GM23338 (cell line): ENCODE results near the gene RNF152. TPM values are rescaled to one million over a fixed set of nuclear protein-coding genes. Genes with fewer than 3 reads are reported as not detected.

ENCODE experiments used
- ATAC-seq: fragments of 200-7000 bp; cut with Tn5 transposase; 3 replicates; pipeline ENCODE4 v1.9.1; 2020
- DNase-seq: peaks from one replicate; pipeline ENCODE4 v3.0.0-alpha.2; 2015; ENCODE audit warnings: low spot score
- H2AFZ ChIP-seq: fragments of 200-600 bp; sonication (generic); 2 replicates; pipeline ENCODE4 v1.8.0; 2016; ENCODE audit warnings: antibody characterized with exemption, mild to moderate bottlenecking, moderate library complexity
- H3F3A ChIP-seq: fragments of 200-600 bp; sonication (generic); replicated peaks from 2 replicates; pipeline ENCODE4 v1.8.0; 2017; ENCODE audit warnings: antibody characterized with exemption, mixed run types, low read depth
- H3K27ac ChIP-seq: fragments of 200-600 bp; sonication (generic); 2 replicates; pipeline ENCODE4 v1.6.1; 2016; ENCODE audit warnings: low read depth
- H3K27me3 ChIP-seq: fragments of 200-600 bp; sonication (generic); 2 replicates; pipeline ENCODE4 v1.8.0; 2016; ENCODE audit warnings: mild to moderate bottlenecking, mixed run types, moderate library complexity; ENCODE audit not compliant: insufficient read depth
- H3K36me3 ChIP-seq: fragments of 200-600 bp; sonication (generic); 2 replicates; pipeline ENCODE4 v1.8.0; 2016; ENCODE audit warnings: mild to moderate bottlenecking; ENCODE audit not compliant: insufficient read depth
- H3K4me1 ChIP-seq: fragments of 200-600 bp; sonication (generic); 2 replicates; pipeline ENCODE4 v1.8.0; 2016; ENCODE audit warnings: mild to moderate bottlenecking, moderate library complexity; ENCODE audit not compliant: insufficient read depth
- H3K4me2 ChIP-seq: fragments of 200-600 bp; sonication (generic); 2 replicates; pipeline ENCODE4 v1.7.1; 2017; ENCODE audit warnings: mixed run types
- H3K4me3 ChIP-seq: fragments of 200-600 bp; sonication (generic); 2 replicates; pipeline ENCODE4 v1.6.1; 2016; ENCODE audit warnings: mixed run types
- H3K79me2 ChIP-seq: fragments of 200-600 bp; sonication (generic); replicated peaks from 2 replicates; pipeline ENCODE4 v1.8.0; 2017; ENCODE audit warnings: mild to moderate bottlenecking; ENCODE audit not compliant: insufficient read depth
- H3K9me2 ChIP-seq: fragments of 200-600 bp; sonication (generic); 2 replicates; pipeline ENCODE4 v1.8.0; 2017; ENCODE audit not compliant: insufficient read depth
- H4K20me1 ChIP-seq: fragments of 200-600 bp; sonication (generic); replicated peaks from 2 replicates; pipeline ENCODE4 v1.8.0; 2017; ENCODE audit warnings: mild to moderate bottlenecking; ENCODE audit not compliant: insufficient read depth
- H3K27ac Mint-ChIP-seq: 2 replicates; pipeline ENCODE4 v1.8.0; 2020; ENCODE audit warnings: inconsistent platforms, mild to moderate bottlenecking, moderate library complexity, mixed read lengths
- H3K27me3 Mint-ChIP-seq: 3 replicates; pipeline ENCODE4 v1.8.0; 2022; ENCODE audit warnings: low read depth, mild to moderate bottlenecking, moderate library complexity, mixed read lengths, inconsistent platforms; ENCODE audit not compliant: insufficient read depth, poor library complexity
- H3K36me3 Mint-ChIP-seq: 3 replicates; pipeline ENCODE4 v1.8.0; 2021; ENCODE audit warnings: low read depth, mild to moderate bottlenecking, inconsistent platforms, moderate library complexity, mixed read lengths
- H3K4me1 Mint-ChIP-seq: 3 replicates; pipeline ENCODE4 v1.8.0; 2020; ENCODE audit warnings: mild to moderate bottlenecking, inconsistent platforms, mixed read lengths
- H3K4me3 Mint-ChIP-seq: 3 replicates; pipeline ENCODE4 v1.8.0; 2021; ENCODE audit warnings: moderate library complexity, mild to moderate bottlenecking, inconsistent platforms, mixed read lengths
- H3K9me3 Mint-ChIP-seq: 3 replicates; pipeline ENCODE4 v1.8.0; 2020; ENCODE audit warnings: moderate library complexity, mild to moderate bottlenecking, inconsistent platforms, mixed read lengths
- CREB1 ChIP-seq: fragments of 250-450 bp; sonication (Bioruptor Pico); IDR thresholded peaks from 2 replicates; pipeline ENCODE4 v1.5.0; 2020; ENCODE audit warnings: low read depth, mild to moderate bottlenecking, moderate library complexity
- CTCF ChIP-seq, 2 experiments: fragments of 200-600 bp in 1 of 2; sonication (generic) in 1 of 2; conservative IDR thresholded peaks; 2 replicates each; pipeline versions ENCODE4 v1.5.1 to v1.6.1; 2016 to 2017; ENCODE audit warnings: antibody characterized with exemption in 2 of 2, low read depth in 2 of 2, mild to moderate bottlenecking in 2 of 2, moderate library complexity in 1 of 2
- ETS1 ChIP-seq: IDR thresholded peaks from 2 replicates; pipeline ENCODE4 v1.6.1; 2016; ENCODE audit warnings: antibody characterized with exemption
- EZH2 ChIP-seq: fragments of 200-600 bp; sonication (generic); IDR thresholded peaks from one replicate; pipeline ENCODE4 v1.8.0; 2017; ENCODE audit warnings: antibody characterized with exemption, mild to moderate bottlenecking, low read depth; ENCODE audit not compliant: unreplicated experiment
- EZH2phosphoT487 ChIP-seq: fragments of 200-600 bp; sonication (generic); IDR thresholded peaks from one replicate; pipeline ENCODE4 v1.8.1; 2018; ENCODE audit warnings: antibody characterized with exemption; ENCODE audit not compliant: unreplicated experiment
- JUNB ChIP-seq: IDR thresholded peaks from one replicate; pipeline ENCODE4 v1.6.1; 2016; ENCODE audit warnings: antibody characterized with exemption; ENCODE audit not compliant: unreplicated experiment
- NANOG ChIP-seq: IDR thresholded peaks from 2 replicates; pipeline ENCODE4 v1.6.1; 2016; ENCODE audit warnings: antibody characterized with exemption, borderline replicate concordance
- POLR2AphosphoS5 ChIP-seq: IDR thresholded peaks from 2 replicates; pipeline ENCODE4 v1.6.1; 2016; ENCODE audit warnings: antibody characterized with exemption, low read depth
- REST ChIP-seq: IDR thresholded peaks from one replicate; pipeline ENCODE4 v1.6.1; 2018; ENCODE audit warnings: antibody characterized with exemption; ENCODE audit not compliant: unreplicated experiment
- STAT1 ChIP-seq: IDR thresholded peaks from one replicate; pipeline ENCODE4 v1.6.1; 2016; ENCODE audit warnings: antibody characterized with exemption; ENCODE audit not compliant: unreplicated experiment
- ZNF114 ChIP-seq: fragments of 250-450 bp; sonication (Bioruptor Pico); IDR thresholded peaks from 2 replicates; pipeline ENCODE4 v1.5.0; 2020; ENCODE audit warnings: mild to moderate bottlenecking, moderate library complexity
- ZNF331 ChIP-seq: fragments of 250-450 bp; sonication (Bioruptor Pico); IDR thresholded peaks from 2 replicates; pipeline ENCODE4 v1.5.0; 2020; ENCODE audit warnings: low read depth, mild to moderate bottlenecking, moderate library complexity
- ZNF462 ChIP-seq: fragments of 250-450 bp; sonication (Bioruptor Pico); IDR thresholded peaks from 2 replicates; pipeline ENCODE4 v1.5.0; 2020; ENCODE audit warnings: mild to moderate bottlenecking, moderate library complexity
- polyA plus RNA-seq: library from polyadenylated mRNA; unstranded; fragments of >200 nt; fragmentation: Nextera tagmentation; extraction: Ambion mirVana; gene quantifications from 2 replicates; pipeline ENCODE4 v1.2.1, GENCODE V29; 2016
- total RNA-seq: library from RNA; depleted of rRNA; stranded (reverse); fragments of >200 nt; shearing (Covaris generic); gene quantifications from 2 replicates; pipeline ENCODE4 v1.2.3, GENCODE V29; 2014

Gene RNF152
- total and polyA plus RNA-seq, 2 experiments from 2014 or later, result 1.2 to 2.9 TPM

- DNase-seq, result no peak
- no peak overlapping the region for H2AFZ ChIP-seq
- no peak overlapping the region for H3K27ac Mint-ChIP-seq
These were observed 5.9 kb upstream of the RNF152 start for GRCh38 chr18:61898640-61899101.

More at GRCh38 chr18:61898640-61899101, 5.9 kb upstream of the RNF152 start:
- Histone ChIP-seq H3K4me2 (no peak overlapping the region), H3K27ac (no peak overlapping the region), H3K4me1 (peaks cover 7% of the 10 kb centered on the region), H3K36me3 (no peaks in the 10 kb centered on the region), H3F3A (no peaks in the 10 kb centered on the region), H3K79me2 (no peaks in the 10 kb centered on the region), H3K4me3 (no peak overlapping the region), H4K20me1 (no peaks in the 10 kb centered on the region), H3K9me2 (no peaks in the 10 kb centered on the region), H3K27me3 (peaks cover 19% of the 10 kb centered on the region)
- H3K4me1 Mint-ChIP-seq, result peaks cover 3% of the 10 kb centered on the region; the same call in 1 of the 3 replicates
- peaks cover 16% of the 10 kb centered on the region for H3K27me3 Mint-ChIP-seq
- no peak for TF ChIP-seq ZNF114 (CRISPR knock-in tag)
- TF ChIP-seq JUNB, result no peak
- no peak for TF ChIP-seq EZH2
- TF ChIP-seq EZH2phosphoT487, result no peak
- TF ChIP-seq ETS1, result no peak
- no peak for TF ChIP-seq CTCF (conservative IDR thresholded peaks at IDR 0.05; ENCODE audit: low read depth in 2 of 2)
- no peak for TF ChIP-seq ZNF331 (CRISPR knock-in tag)
- no peak for TF ChIP-seq NANOG
- TF ChIP-seq POLR2AphosphoS5, result no peak
- TF ChIP-seq REST, result no peak
- no peak for TF ChIP-seq CREB1
- no peak for TF ChIP-seq ZNF462
- no peak for TF ChIP-seq STAT1
- ATAC-seq, result no peak
- no peaks in the 10 kb centered on the region for H3K36me3 Mint-ChIP-seq
- H3K4me3 Mint-ChIP-seq, result no peak overlapping the region
- no peaks in the 10 kb centered on the region; the same call in 2 of the 3 replicates for H3K9me3 Mint-ChIP-seq
